ENCODE measurements around the gene PTPRD. TPM values are rescaled to one million over a fixed set of nuclear protein-coding genes. Genes with fewer than 3 reads are reported as not detected.

PTPRD gene
- total RNA-seq, 1 donor from 2014 or later: 15.6 TPM

DNA sequence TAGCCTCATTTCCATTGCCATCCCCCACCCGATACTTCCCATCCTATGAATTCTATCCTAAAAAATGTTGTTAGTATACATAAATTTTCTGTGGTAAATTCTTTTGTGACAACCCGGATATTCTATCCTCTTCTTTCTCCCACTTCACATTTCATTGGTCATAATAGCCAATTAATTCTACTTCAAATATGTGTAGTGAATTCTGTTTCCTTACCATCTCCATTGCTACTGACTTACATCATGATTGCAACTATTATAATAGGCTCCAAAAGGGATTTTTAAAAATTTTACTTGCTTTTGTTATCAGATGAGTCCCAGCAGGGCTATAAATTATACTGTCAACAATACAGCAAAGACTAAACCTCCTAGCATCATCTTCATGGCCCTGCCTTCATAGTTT lies 1326.8 kb downstream of the PTPRD start:
- no peak for DNase-seq
- intact Hi-C loops (cut with micrococcal nuclease): no loop called here
- TF ChIP-seq, protein P1, sequence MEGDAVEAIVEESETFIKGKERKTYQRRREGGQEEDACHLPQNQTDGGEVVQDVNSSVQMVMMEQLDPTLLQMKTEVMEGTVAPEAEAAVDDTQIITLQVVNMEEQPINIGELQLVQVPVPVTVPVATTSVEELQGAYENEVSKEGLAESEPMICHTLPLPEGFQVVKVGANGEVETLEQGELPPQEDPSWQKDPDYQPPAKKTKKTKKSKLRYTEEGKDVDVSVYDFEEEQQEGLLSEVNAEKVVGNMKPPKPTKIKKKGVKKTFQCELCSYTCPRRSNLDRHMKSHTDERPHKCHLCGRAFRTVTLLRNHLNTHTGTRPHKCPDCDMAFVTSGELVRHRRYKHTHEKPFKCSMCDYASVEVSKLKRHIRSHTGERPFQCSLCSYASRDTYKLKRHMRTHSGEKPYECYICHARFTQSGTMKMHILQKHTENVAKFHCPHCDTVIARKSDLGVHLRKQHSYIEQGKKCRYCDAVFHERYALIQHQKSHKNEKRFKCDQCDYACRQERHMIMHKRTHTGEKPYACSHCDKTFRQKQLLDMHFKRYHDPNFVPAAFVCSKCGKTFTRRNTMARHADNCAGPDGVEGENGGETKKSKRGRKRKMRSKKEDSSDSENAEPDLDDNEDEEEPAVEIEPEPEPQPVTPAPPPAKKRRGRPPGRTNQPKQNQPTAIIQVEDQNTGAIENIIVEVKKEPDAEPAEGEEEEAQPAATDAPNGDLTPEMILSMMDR (IDR thresholded peaks at IDR 0.05; ENCODE audit: borderline replicate concordance): no peak

DNA sequence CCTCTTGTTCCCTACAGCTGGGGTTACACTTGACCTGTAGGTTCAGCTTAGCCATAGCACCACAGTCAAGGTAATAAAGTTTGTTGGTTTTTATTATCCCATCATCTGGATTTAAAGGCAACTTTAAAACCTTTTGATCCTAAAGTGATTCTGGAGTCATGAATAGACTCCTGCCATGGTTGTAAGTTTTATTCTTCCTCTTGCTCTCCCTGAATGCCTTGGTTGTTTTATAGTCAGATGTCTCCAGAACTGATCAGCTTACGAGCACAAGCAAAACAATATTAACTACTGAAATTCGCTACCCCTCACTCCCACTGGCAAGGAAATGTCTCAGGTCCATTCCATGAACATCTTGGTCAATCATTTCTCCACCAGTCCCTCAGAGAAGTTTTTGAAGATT lies 1328.6 kb downstream of the PTPRD start:
- no peak for DNase-seq
- no peaks in the 10 kb centered on the region for H3K4me1 ChIP-seq
- no peaks in the 10 kb centered on the region for H3K36me3 ChIP-seq
- H3K9me3 ChIP-seq (replicated peaks): peaks cover 7% of the 10 kb centered on the region
- no peak overlapping the region for H3K4me3 ChIP-seq
- no peaks in the 10 kb centered on the region for H3K27me3 ChIP-seq (ENCODE audit: low read depth)
- intact Hi-C loops (cut with micrococcal nuclease): no loop called here
- TF ChIP-seq, protein P1 (IDR thresholded peaks at IDR 0.05; ENCODE audit: borderline replicate concordance): no peak
- no peak overlapping the region for H3K27ac ChIP-seq (replicated peaks)

More for the DNA sequence above, 1326.8 kb downstream of the PTPRD start:
- H3K27ac ChIP-seq (replicated peaks): no peak overlapping the region
- no peaks in the 10 kb centered on the region for H3K36me3 ChIP-seq
- no peak overlapping the region for H3K4me3 ChIP-seq
- H3K9me3 ChIP-seq (replicated peaks): peaks cover 7% of the 10 kb centered on the region
- H3K27me3 ChIP-seq (ENCODE audit: low read depth): no peaks in the 10 kb centered on the region
- H3K4me1 ChIP-seq: no peaks in the 10 kb centered on the region

DNA sequence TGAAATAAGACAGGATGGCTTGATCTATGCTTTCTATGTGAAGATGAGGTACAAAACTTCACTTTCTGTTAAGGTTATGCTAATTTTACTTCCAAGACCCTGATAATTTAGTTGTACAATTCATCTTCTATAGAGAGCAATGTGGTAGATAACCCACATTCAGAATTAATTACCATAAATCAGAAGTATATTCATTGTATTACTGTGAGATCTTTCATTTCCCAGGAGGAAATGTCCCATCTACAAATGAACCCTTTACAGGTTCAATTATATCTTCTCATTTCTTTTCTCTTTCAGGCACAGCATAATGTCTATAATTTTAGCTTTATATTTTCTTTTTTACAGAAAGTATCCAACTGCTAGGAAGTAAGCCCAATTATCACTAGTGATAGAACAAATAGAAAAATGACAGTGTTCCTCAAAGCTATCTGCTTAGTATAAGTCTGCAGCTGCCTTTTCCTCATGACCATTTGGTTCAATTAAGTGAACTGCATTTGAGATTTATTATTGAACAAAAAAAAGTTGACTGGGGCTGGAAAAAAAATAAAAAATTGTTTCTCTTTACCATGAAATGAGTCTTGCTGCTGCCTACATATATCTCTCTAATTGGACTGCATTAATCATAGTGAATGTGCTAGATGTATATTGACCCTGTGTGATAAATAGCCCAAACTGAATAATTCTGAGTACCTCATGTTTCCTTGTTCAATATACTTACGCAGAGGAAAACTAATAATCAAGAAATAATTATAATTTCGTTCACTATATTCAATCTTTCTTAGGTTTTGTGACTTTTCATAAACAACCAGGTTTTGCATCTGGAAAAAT lies 1329.4 kb downstream of the PTPRD start:
- Histone ChIP-seq H3K4me3 (no peak overlapping the region), H3K27me3 (ENCODE audit: low read depth) (no peaks in the 10 kb centered on the region), H3K9me3 (replicated peaks) (no peaks in the 10 kb centered on the region), H3K36me3 (no peaks in the 10 kb centered on the region), H3K27ac (replicated peaks) (no peak overlapping the region), H3K4me1 (no peaks in the 10 kb centered on the region)
- no peak for DNase-seq
- TF ChIP-seq, protein P1 (IDR thresholded peaks at IDR 0.05; ENCODE audit: borderline replicate concordance): no peak
- intact Hi-C loops (cut with micrococcal nuclease): no loop called here

DNA sequence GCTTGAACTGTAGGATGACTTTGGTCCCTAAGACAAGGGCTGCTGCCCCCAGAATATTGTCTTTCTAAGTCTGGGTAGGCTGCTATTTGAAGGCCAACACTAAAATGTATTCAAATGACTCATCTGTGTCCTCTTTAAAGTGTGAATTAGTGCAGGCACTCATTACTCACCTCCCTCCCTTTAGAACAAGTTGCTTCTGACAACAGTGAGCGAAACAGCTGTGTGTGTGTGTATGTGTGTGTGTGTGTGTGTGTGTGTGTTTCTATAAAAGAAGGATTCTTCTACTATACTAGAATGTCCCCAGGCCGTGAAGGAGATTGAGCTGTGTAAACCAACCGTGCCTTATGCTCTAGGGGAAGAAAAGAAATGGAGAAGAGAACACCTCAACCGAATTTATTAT lies 1337.2 kb downstream of the PTPRD start:
- H3K27ac ChIP-seq (replicated peaks): no peak overlapping the region
- H3K36me3 ChIP-seq: no peaks in the 10 kb centered on the region
- TF ChIP-seq, protein P1 (IDR thresholded peaks at IDR 0.05; ENCODE audit: borderline replicate concordance): no peak
- no peaks in the 10 kb centered on the region for H3K4me1 ChIP-seq
- H3K27me3 ChIP-seq (ENCODE audit: low read depth): no peaks in the 10 kb centered on the region
- no peaks in the 10 kb centered on the region for H3K9me3 ChIP-seq (replicated peaks)
- no peak for DNase-seq
- no peak overlapping the region for H3K4me3 ChIP-seq
- intact Hi-C loops (cut with micrococcal nuclease): loop anchor here (10.0 kb wide), 1 partner anchor 101 kb away; no protein-coding TSS in a partner anchor

DNA sequence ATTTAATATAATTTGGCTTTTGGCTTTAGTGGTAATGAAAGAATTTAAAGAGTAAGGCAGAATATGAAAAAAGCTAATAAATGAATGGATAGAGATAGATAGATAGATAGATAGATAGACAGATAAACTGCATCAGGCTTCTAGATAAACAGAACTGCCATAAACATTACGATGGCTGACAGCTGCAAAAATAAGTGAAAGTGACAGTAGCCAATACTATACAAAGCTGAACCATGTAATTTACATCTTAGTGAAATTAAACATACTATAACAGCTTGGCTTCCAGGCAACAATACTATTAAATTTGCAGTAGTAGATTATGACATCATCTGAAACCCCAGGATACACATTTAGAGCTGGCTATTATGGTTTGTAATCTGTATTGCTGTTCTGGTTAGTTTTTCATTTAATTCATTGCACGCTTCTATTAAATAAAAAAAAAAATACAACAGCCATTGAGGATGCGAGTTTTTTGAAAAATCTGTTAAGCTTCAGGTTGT lies 1354.8 kb downstream of the PTPRD start:
- H3K9me3 ChIP-seq (replicated peaks): peaks cover 6% of the 10 kb centered on the region
- H3K27me3 ChIP-seq (ENCODE audit: low read depth): no peaks in the 10 kb centered on the region
- no peak for DNase-seq
- TF ChIP-seq, protein P1 (IDR thresholded peaks at IDR 0.05; ENCODE audit: borderline replicate concordance): no peak
- no peaks in the 10 kb centered on the region for H3K4me1 ChIP-seq
- no peak overlapping the region for H3K4me3 ChIP-seq
- no peak overlapping the region for H3K27ac ChIP-seq (replicated peaks)
- intact Hi-C loops (cut with micrococcal nuclease): no loop called here
- no peaks in the 10 kb centered on the region for H3K36me3 ChIP-seq
